ENCODE results near the gene REM1.
"Not testable (repeated sequence)": the region's sequence is repeated elsewhere in the genome, so short reads cannot be mapped to it uniquely, and the experiment has no call there.

The REM1 gene, protein sequence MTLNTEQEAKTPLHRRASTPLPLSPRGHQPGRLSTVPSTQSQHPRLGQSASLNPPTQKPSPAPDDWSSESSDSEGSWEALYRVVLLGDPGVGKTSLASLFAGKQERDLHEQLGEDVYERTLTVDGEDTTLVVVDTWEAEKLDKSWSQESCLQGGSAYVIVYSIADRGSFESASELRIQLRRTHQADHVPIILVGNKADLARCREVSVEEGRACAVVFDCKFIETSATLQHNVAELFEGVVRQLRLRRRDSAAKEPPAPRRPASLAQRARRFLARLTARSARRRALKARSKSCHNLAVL
- total RNA-seq, result 0 reads per million in 2 experiments

DNA sequence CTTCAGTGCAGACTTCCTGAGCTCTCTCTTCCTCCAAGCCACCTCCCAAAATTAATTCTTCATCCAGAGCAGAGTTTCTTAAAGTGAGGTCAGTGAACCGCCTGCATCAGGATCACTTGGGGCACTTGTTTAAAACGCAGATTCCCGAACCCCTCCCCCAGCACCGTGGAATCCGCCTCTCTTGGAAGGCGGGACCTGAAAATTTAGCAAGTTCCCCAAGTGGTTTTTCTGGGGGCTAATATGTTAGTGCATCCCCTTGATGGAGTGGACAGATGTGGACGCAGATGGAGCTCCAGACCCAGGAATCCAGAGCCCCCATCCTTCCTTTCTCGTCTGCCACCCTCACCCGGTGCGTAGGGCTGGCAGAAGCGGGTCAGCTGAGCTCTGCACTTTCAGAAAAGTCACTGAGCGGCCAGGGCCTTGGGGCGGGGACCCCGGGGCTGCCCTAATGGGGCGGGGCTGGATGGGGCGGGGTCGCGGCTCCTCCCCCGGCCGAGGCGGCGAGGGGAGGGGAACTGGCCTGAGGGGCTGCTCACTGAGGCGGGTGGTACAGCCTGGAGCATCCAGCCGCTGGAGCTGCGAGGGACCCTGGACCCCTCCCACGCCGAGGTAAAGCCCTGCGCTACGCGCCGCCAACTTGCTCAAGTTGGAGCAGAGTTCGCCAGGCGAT is at the start of gene REM1, which contains the start of gene DEFB124:
Gene REM1, plus strand, starts transcription at position 531 of the 670 bp plus-strand sequence. CDS start 1,158 bp downstream, outside the sequence.
Gene DEFB124, minus strand, starts transcription at position 370 of the 670 bp plus-strand sequence. CDS start 2,114 bp downstream, outside the sequence.
- DNase-seq (ENCODE audit: low read depth), result no peak

GRCh38 chr20:31425797-31426196 is 49.3 kb upstream of the REM1 start:
- no peak for DNase-seq (ENCODE audit: low read depth)

- DNase-seq (ENCODE audit: low read depth), result not testable (repeated sequence)
Measured at GRCh38 chr20:31426891-31427551, 48.1 kb upstream of the REM1 start.

- not testable (repeated sequence) for DNase-seq (ENCODE audit: low read depth)
Measured at GRCh38 chr20:31427576-31427975, 47.5 kb upstream of the REM1 start.

GRCh38 chr20:31430568-31431115 is 44.4 kb upstream of the REM1 start:
- DNase-seq (ENCODE audit: low read depth), result no peak

- no peak for DNase-seq (ENCODE audit: low read depth)
Measured at GRCh38 chr20:31440012-31440659, 35.0 kb upstream of the REM1 start, which contains the start of gene DEFB123. Gene DEFB123 (plus strand): TSS chr20:31440632. CDS start chr20:31440699, 67 bp downstream.

- DNase-seq (ENCODE audit: low read depth), result no peak
Measured at GRCh38 chr20:31446084-31446819, 28.8 kb upstream of the REM1 start.

DNA sequence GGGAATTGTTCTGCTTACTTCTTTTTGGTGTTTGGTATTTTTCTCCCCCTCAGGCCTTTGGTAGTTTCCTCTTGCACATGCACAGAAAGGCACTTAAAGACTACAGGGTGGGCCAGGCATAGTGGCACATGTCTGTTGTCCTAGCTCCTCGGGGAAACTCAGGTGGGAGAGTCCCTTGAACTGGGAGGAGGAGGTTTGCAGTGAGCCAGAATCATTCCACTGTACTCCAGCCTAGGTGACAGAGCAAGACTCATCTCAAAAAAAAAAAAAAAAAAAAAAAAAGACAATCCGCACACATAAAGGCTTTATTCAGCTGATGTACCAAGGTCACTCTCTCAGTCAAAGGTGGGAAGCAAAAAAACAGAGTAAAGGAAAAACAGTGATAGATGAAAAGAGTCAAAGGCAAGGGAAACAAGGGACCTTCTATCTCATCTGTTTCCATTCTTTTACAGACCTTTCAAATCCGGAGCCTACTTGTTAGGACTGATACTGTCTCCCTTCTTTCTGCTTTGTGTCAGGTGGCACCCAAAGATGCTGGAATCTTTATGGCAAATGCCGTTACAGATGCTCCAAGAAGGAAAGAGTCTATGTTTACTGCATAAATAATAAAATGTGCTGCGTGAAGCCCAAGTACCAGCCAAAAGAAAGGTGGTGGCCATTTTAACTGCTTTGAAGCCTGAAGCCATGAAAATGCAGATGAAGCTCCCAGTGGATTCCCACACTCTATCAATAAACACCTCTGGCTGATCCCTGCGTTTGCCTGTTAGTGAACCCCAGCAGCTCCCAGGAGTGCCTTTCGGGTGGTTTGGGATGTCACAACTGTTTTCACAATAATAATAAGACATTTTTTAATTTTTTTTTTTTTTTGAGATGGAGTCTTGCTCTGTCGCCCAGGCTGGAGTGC is 25.3 kb upstream of the REM1 start:
- no peak for DNase-seq (ENCODE audit: low read depth)

DNA sequence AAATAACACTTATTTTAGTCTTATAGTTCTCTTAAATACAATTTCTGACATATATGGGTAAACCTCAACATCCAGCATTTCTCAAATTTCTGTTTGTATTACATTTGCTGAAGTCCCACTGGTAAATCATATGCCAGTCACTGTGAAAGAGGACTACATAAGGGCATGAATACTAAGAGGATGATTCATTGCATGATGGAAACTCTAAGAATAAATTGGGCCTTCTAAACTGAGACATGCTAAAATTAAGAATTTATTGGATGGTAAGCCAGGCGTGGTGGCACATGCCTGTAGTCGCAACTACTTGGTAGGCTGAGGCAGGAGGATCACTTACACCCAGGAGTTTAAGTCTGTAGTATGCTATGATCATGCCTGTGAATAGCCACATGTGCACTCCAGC is 22.5 kb upstream of the REM1 start:
- DNase-seq (ENCODE audit: low read depth), result no peak

DNA sequence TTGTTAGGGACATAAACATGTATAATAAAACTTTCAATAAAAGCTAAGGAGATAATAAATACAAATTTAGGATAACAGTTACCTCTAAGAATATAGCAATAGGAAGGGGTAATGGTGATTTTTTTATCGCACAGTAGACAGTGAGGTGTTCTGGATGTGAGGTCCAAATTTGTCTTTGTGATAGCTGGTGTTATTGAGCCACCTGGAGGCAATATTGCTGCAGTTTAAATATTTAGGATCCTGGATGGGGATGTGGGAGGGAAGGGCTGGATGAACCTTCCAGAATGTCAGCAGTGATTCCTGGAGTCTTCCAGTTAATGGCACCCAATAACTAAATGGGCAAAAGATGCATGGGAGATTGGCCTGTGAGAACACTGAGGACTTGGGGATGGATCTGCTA is 20.7 kb upstream of the REM1 start:
- no peak for DNase-seq (ENCODE audit: low read depth)

- DNase-seq (ENCODE audit: low read depth), result not testable (repeated sequence)
Measured at GRCh38 chr20:31470946-31471345, 4.1 kb upstream of the REM1 start.

GRCh38 chr20:31472395-31473330 is 2.4 kb upstream of the REM1 start:
- DNase-seq (ENCODE audit: low read depth), result no peak

- DNase-seq (ENCODE audit: low read depth), result no peak
Measured at GRCh38 chr20:31473331-31474096, 1.6 kb upstream of the REM1 start.

GRCh38 chr20:31474097-31474436 is 1.0 kb upstream of the REM1 start:
- no peak for DNase-seq (ENCODE audit: low read depth)

- DNase-seq (ENCODE audit: low read depth), result no peak
Measured at GRCh38 chr20:31475472-31476293, 595 bp downstream of the REM1 start.

- DNase-seq (ENCODE audit: low read depth), result no peak
Measured at GRCh38 chr20:31476294-31476585, 1.2 kb downstream of the REM1 start.

GRCh38 chr20:31476643-31477215 is 1.6 kb downstream of the REM1 start:
- DNase-seq (ENCODE audit: low read depth), result no peak

All from T follicular helper cell (primary cell).